ENCODE measurements around the gene GPC4.

Gene GPC4

GRCh38 chrX:133410550-133410949 lies 4.7 kb downstream of the GPC4 start:
- DNase-seq: no peak

GRCh38 chrX:133405498-133406185 lies 9.6 kb downstream of the GPC4 start:
- DNase-seq: no peak

GRCh38 chrX:133403984-133404383 lies 11.3 kb downstream of the GPC4 start:
- no peak for DNase-seq

GRCh38 chrX:133402830-133403625 lies 12.3 kb downstream of the GPC4 start:
- DNase-seq: no peak

GRCh38 chrX:133402042-133402453 lies 13.2 kb downstream of the GPC4 start:
- DNase-seq: no peak

GRCh38 chrX:133401536-133401935 lies 13.8 kb downstream of the GPC4 start:
- DNase-seq: no peak

- no peak for DNase-seq
These were observed 15.9 kb downstream of the GPC4 start for GRCh38 chrX:133399411-133399810.

GRCh38 chrX:133394765-133395164 lies 20.5 kb downstream of the GPC4 start:
- DNase-seq: no peak

GRCh38 chrX:133392671-133393070 lies 22.6 kb downstream of the GPC4 start:
- DNase-seq: no peak

GRCh38 chrX:133391111-133391510 lies 24.2 kb downstream of the GPC4 start:
- no peak for DNase-seq

GRCh38 chrX:133390676-133391075 lies 24.6 kb downstream of the GPC4 start:
- no peak for DNase-seq

- DNase-seq: no peak
These were observed 25.3 kb downstream of the GPC4 start for GRCh38 chrX:133389975-133390374.

GRCh38 chrX:133384454-133384853 lies 30.8 kb downstream of the GPC4 start:
- DNase-seq: no peak

GRCh38 chrX:133380711-133381619 lies 34.3 kb downstream of the GPC4 start:
- DNase-seq: no peak

- no peak for DNase-seq
These were observed 38.9 kb downstream of the GPC4 start for GRCh38 chrX:133376422-133376821.

- no peak for DNase-seq
These were observed 39.5 kb downstream of the GPC4 start for GRCh38 chrX:133375615-133376340.

- DNase-seq: no peak
These were observed 40.4 kb downstream of the GPC4 start for GRCh38 chrX:133374874-133375387.

GRCh38 chrX:133373386-133374079 lies 41.8 kb downstream of the GPC4 start:
- no peak for DNase-seq

GRCh38 chrX:133370696-133371275 lies 44.5 kb downstream of the GPC4 start:
- no peak for DNase-seq

- DNase-seq: no peak
These were observed 46.2 kb downstream of the GPC4 start for GRCh38 chrX:133369065-133369464.

GRCh38 chrX:133366735-133367134 lies 48.6 kb downstream of the GPC4 start:
- DNase-seq: no peak

Data from CD4-positive, alpha-beta T cell treated with Interleukin-6 for 4 hours (primary cell).